Activated naive CD4-positive, alpha-beta T cell treated with anti-CD3 and anti-CD28 coated beads, Interleukin-2, amount 50 U/mL, for 72 hours (primary cell): ENCODE measurements around the gene PRKRIP1. TPM values are rescaled to one million over a fixed set of nuclear protein-coding genes. Genes with fewer than 3 reads are reported as not detected.
"Not testable (repeated sequence)": the region's sequence is repeated elsewhere in the genome, so short reads cannot be mapped to it uniquely, and the experiment has no call there.

Experiments
- ATAC-seq, 2 donors: fragments of 150-1000 bp; cut with Tn5 transposase; 2 replicates each; pipeline ENCODE4 v1.10.0; 2021; ENCODE audit warnings: mild to moderate bottlenecking in 2 of 2, moderate library complexity in 2 of 2
- DNase-seq, 2 donors: peaks; one replicate each; pipeline ENCODE4 v3.0.0; 2021 to 2022; ENCODE audit warnings: low spot score in 2 of 2
- H3K27ac Mint-ChIP-seq, 2 donors: one replicate each; pipeline ENCODE4 v1.8.0; 2022; ENCODE audit warnings: mild to moderate bottlenecking in 2 of 2, mixed read lengths in 2 of 2
- H3K36me3 Mint-ChIP-seq, 2 donors: one replicate each; pipeline ENCODE4 v1.8.0; 2022; ENCODE audit warnings: mixed read lengths in 2 of 2
- H3K9me3 Mint-ChIP-seq, 2 donors: one replicate each; pipeline ENCODE4 v1.8.0; 2022; ENCODE audit warnings: mixed read lengths in 2 of 2
- total RNA-seq, 2 donors: library from RNA; stranded (reverse); gene quantifications; one replicate each; pipeline ENCODE4 v1.2.3, GENCODE V29; 2022

PRKRIP1 gene
- total RNA-seq, 2 donors from 2014 or later = 22.9 to 42.3 TPM

DNA sequence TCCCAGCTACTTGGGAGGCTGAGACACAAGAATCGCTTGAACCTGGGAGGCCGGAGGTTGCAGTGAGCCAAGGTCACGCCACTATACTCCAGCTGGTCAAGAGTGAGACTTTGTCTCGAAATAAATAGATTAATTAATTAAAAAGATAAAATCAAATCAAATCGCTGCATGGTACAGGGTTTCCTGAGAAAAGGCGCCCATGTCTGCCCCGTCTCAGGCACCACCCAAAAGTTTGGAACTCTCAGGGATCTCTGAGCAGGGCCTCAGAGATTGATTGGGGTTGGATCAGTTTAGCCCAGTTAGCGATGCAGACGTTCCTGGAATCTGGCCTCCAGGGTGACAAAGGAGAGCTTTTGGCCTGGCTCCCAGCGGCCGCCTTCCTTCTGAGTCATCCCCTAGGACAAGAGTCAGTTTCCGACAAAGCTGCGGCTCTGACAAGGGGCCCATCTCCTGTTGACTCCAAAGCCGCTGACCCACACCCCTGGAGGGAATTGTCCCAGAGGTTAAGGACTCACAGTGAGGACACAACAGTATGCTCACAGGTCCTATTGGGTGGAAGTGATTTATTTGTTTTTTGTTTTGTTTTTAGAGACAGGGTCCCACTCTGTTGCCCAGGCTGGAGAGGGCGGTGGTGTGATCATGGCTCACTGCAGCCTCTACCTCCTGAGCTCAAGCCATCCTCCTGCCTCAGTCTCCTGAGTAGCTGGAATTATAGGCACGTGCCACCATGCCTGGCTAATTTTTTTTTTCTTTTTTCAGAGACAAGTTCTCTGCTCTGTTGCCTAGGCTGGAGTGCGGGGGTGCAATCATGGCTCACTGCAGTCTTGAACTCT, 44.0 kb downstream of the PRKRIP1 start:
- no peak overlapping the region for H3K27ac Mint-ChIP-seq
- no peaks in the 10 kb centered on the region for H3K9me3 Mint-ChIP-seq
- no peaks in the 10 kb centered on the region for H3K36me3 Mint-ChIP-seq
- DNase-seq (no peak), ATAC-seq (no peak)

DNA sequence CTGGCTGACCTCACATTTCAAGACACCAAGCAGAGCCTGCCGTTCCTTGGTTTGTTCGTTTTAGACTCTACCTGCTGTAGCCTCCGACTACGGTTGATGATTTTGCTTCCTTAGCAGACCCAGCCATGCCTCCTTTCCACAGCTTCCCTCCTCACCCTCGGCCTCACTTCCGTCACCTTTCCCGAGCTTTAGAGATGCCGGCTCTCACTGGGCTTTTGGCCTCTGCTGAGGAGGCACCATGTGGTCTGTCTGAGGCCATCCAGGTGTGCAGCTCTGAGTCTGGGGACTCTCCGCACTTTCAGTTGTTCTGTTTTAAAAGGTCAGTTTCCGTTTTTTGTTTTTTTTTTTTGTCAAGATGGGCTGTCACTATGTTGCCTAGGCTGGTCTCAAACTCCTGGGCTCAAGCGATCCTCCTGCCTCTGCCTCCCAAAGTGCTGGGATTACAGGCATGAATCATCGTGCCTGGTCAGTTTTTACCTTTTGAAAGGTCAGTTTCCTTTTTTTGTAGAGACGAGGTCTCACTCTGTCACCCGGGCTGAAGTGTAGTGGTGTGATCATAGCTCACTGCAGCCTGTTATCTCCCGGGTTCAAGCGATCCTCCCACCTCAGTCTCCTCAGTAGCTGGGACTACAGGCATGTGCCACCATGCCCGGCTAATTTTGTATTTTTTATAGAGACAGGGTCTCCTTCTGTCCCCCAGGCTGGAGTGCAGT, 49.0 kb downstream of the PRKRIP1 start:
- ATAC-seq (no peak), DNase-seq (no peak)
- no peaks in the 10 kb centered on the region for H3K36me3 Mint-ChIP-seq
- peak overlapping the region; percentile 61 to 76 for H3K27ac Mint-ChIP-seq
- no peaks in the 10 kb centered on the region for H3K9me3 Mint-ChIP-seq

DNA sequence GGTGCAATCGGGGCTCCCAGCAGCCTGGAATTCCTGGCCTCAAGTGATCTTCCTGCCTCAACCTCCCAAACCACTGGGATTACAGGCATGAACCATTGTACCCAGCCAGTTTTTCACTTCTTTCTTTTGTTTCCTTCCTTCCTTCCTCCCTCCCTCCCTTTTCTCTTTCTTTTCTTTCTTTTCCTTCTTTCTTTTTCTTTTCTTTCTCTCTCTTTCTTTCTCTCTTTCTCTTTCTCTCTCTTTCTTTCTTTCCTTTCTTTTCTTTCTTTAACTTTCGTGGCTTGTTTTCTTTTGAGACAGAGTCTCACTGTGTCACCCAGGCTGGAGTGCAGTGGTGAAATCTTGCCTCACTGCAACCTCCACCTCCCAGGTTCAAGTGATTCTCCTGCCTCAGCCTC, 49.5 kb downstream of the PRKRIP1 start:
- ATAC-seq (no peak), DNase-seq (no peak)
- H3K9me3 Mint-ChIP-seq = no peaks in the 10 kb centered on the region
- H3K36me3 Mint-ChIP-seq = no peaks in the 10 kb centered on the region
- peak overlapping the region; percentile 76 to 80 for H3K27ac Mint-ChIP-seq

DNA sequence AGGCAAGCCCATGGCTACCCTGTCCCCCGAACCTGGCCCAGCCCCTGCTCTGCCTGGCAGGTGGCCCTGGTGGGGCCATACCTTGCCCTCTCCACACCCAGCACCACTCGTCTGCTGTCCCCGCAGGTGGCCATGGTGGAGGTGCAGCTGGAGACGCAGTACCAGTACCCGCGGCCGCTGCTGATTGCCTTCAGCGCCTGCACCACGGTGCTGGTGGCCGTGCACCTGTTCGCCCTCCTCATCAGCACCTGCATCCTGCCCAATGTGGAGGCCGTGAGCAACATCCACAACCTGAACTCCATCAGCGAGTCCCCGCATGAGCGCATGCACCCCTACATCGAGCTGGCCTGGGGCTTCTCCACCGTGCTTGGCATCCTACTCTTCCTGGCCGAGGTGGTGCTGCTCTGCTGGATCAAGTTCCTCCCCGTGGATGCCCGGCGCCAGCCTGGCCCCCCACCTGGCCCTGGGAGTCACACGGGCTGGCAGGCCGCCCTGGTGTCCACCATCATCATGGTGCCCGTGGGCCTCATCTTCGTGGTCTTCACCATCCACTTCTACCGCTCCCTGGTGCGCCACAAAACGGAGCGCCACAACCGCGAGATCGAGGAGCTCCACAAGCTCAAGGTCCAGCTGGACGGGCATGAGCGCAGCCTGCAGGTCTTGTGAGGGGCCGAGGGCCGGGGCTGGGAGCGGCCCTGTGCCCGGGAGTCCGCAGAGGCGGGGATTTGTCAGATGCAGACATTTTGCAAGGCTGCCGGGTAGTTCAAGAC, 50.4 kb downstream of the PRKRIP1 start:
- Mint-ChIP-seq H3K9me3 (no peaks in the 10 kb centered on the region), H3K36me3 (no peaks in the 10 kb centered on the region), H3K27ac (peak overlapping the region in 1 of 2 donors; percentile 76)
- no peak for ATAC-seq
- DNase-seq = no peak

DNA sequence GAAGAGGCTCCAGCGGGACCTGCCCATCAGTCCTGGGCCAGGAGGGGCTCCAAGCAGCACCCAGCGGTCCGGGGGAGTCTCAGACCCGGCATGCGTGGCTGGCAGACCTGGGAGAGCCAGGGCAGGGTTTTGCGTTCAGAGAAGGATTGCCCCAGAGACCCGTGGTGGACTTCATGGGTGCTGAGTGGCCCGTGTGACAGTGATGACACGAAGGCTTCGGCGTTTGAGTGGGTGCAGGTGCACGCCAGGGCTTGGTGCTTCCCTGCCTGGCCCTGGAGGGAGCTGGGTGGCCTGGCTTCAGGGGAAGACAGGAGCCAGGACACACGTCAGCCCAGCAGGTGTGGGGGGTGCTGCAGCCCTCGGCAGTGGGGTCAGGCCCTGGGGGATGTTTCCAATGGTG, 51.1 kb downstream of the PRKRIP1 start:
- Mint-ChIP-seq H3K36me3 (no peaks in the 10 kb centered on the region), H3K27ac (peak overlapping the region in 1 of 2 donors; percentile 76), H3K9me3 (no peaks in the 10 kb centered on the region)
- ATAC-seq = no peak
- DNase-seq = no peak

DNA sequence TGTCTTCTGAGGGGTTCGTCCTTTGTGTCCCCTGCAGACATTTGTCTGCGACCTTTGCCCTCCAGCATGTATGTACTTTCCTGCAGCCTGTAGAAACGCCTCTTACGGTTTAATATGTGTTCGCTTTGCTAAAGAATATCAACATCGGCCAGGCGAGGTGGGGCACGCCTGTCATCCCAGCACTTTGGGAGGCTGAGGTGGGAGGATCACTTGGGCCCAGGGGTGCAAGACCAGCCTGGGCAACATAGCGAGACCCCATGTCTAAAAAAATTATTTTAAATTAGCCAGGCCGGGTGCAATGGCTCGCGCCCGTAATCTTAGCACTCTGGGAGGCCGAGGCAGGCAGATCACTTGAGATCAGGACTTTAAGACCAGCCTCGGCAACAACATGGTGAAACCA, 53.0 kb downstream of the PRKRIP1 start:
- ATAC-seq (no peak), DNase-seq (no peak)

DNA sequence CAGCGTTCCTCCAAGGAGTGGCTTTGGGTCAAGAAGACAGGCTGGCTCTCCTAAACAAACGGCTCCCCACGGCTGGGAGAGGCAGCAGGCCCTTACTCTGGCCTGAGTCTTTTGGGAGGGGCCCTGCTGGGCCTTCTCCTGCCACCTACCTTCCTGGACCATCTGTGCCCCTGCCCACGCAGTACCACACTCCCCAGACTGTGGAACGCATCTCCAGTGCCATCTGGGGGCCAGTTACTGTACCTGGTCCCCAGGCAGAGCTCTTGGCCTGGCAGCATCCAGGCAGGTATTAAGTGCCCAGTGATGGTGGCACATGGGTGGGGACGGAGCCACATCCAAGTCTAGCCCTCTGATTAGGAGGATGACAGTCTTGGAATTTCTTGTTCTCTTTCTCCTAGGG, 54.1 kb downstream of the PRKRIP1 start:
- DNase-seq (no peak), ATAC-seq (peak; percentile 71 to 85)
- Mint-ChIP-seq H3K36me3 (no peaks in the 10 kb centered on the region), H3K27ac (peak overlapping the region in 1 of 2 donors; percentile 66), H3K9me3 (no peaks in the 10 kb centered on the region)

More for the DNA sequence above, 53.0 kb downstream of the PRKRIP1 start:
- Mint-ChIP-seq H3K9me3 (no peaks in the 10 kb centered on the region), H3K36me3 (no peaks in the 10 kb centered on the region), H3K27ac (no peak overlapping the region)

DNA sequence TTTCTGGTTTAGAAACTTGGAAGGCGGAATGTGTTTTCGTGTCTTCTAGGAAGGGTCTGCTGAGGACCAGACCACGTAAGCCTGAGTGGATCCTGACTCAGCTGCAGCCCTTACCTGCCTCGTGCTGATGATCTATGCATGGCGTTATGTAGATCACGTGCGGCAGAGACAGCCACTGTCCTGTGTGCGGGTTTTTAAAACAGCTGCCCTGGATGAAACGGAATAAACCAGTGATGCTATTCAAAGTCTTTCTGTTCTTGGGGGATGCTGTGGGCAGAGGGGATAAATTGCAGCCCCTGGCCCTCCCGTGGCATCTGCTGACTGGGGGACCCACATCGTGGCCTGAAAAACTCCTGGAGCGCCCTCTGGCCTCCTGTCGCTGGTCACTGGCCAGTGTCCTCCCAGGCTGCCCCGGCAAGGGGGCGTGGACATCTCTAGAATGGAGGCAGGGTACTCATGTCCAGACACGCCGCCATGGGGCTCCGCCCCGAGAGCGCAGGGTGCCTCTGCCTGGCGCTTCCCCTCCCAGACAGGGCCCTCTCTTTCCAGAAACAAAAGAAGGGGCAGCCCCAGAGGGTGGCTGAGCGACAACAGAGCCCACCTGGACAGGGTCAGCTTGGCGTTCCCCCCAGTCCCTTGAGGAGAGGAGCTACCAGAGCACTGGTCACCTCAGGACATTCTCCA, 55.4 kb downstream of the PRKRIP1 start:
- H3K27ac Mint-ChIP-seq = no peak overlapping the region
- no peak for DNase-seq
- ATAC-seq = no peak
- H3K9me3 Mint-ChIP-seq = no peaks in the 10 kb centered on the region
- no peaks in the 10 kb centered on the region for H3K36me3 Mint-ChIP-seq

DNA sequence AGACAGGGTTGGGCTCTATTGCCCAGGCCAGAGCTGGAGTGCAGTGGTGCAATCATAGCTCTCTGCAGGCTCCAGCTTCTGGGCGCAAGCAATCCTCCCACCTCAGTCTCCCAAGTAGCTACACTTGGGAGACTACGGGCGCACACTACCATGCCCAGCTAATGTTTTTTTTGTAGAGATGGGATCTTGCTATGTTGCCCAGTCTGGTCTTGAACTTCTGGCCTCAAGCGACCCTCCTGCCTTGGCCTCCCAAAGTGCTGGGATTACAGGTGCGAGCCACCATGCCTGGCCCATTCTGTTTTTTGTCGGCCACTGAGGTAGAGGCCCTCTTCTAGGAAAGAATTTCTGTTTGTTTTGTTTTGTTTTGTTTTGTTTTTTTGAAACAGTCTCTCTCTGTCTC, 56.3 kb downstream of the PRKRIP1 start:
- DNase-seq = no peak
- Mint-ChIP-seq H3K27ac (peak overlapping the region in 1 of 2 donors; percentile 73), H3K36me3 (no peaks in the 10 kb centered on the region), H3K9me3 (no peaks in the 10 kb centered on the region)
- no peak for ATAC-seq

DNA sequence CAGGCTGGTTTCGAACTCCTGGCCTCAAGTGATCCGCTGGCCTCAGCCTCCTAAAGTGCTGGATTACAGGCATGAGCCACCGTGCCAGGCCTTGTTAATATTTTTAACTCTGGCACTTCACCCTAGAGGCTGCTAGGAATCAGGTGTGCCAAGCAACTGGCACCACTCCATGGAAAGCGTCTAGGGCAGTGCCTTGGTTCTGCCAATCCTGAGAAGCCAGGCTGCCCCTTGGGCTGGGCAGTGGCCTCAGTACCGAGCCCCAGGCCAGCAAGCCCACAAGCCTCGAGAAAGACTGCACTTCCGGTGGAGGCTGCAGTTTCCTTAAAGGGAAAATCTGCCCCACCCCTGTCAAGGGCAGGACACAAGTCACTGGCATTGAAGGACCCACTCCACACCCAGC, 57.2 kb downstream of the PRKRIP1 start:
- ATAC-seq (no peak), DNase-seq (no peak)
- no peaks in the 10 kb centered on the region for H3K36me3 Mint-ChIP-seq
- H3K9me3 Mint-ChIP-seq = no peaks in the 10 kb centered on the region
- H3K27ac Mint-ChIP-seq = peak overlapping the region in 1 of 2 donors; percentile 73

DNA sequence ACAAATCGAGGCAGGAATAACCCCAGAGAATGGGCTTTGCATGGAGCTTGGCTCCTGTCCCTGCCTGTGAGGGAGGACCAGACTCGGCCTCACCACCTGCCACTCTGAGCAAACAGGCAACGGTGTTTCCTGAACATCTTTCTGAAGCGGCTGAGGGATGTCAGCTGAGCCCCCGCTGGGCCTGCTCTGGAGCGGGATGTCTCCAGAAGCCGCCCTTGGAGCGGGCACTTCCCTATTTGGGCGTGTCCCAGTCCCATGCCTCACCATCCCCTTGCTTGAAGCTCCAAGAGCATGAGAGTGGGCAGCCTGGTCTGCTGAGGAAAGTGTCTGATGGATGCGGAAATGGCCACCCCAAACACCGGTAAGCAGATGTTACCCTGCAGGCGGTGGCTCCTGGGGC, 58.3 kb downstream of the PRKRIP1 start:
- no peaks in the 10 kb centered on the region for H3K36me3 Mint-ChIP-seq
- H3K27ac Mint-ChIP-seq = peak overlapping the region in 1 of 2 donors; percentile 76
- DNase-seq (no peak), ATAC-seq (no peak)
- H3K9me3 Mint-ChIP-seq = no peaks in the 10 kb centered on the region

DNA sequence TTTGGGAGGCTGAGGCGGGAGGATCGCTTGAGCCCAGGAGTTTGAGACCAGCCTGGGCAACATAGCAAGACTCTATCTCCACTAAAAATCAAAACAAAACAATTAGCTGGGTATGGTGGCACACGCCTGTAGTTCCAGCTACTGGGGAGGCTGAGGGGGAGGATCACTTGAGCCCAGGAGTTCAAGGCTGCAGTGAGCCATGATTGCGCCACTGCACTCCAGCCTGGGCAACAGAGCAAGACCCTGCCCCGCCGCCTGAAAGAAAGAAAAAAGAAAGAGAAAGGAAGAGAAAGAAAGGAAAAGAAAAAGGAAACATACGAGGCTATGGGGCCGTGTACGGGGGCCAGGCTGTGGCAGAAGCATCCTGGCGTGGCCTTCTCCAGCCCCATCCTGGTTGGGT, 58.8 kb downstream of the PRKRIP1 start:
- H3K9me3 Mint-ChIP-seq, ATAC-seq, H3K36me3 Mint-ChIP-seq, DNase-seq: not testable (repeated sequence)
- peak overlapping the region; percentile 76 to 84 for H3K27ac Mint-ChIP-seq

DNA sequence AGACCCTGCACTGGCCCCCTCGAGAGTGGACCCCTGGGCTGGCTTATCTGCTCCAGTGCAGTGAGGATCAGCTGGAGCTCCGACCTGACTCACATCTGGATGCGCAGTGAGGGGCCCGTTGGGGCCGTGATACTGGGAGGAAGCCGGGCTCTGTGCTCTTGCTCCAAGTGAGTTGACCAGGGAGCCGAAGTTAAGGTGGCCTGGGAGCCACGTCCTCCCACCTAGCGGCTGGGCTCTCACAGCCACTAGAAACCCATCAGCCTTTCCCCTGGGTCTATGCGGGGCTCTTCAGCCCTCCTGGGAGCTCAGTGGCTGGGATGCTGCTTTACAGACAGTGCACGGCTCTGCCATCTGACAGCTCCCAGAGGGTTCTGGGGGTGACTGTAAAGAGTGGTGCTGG, 59.4 kb downstream of the PRKRIP1 start:
- DNase-seq = no peak
- Mint-ChIP-seq H3K9me3 (no peaks in the 10 kb centered on the region), H3K27ac (no peak overlapping the region), H3K36me3 (no peaks in the 10 kb centered on the region)
- ATAC-seq = peak in 1 of 2 donors; percentile 21

DNA sequence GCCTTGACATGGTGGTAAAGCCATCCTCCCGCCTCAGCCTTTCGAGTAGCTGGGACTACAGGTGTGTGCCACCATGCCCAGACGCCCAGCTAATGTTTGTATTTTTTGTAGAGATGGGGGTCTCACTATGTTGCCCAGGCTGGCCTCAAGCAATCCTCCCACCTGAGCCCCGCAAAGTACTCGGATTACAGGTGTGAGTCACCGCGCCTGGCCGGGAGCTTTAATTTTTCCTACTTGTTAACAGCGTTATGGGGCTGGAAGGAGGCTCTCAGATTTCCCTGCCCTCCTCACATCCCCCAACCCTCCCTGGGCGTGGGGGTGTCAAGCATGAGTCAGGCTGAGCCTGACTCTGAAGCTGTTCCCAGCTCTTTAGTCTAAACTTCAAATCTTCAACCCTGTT, 60.2 kb downstream of the PRKRIP1 start:
- ATAC-seq = no peak
- DNase-seq = no peak
- H3K9me3 Mint-ChIP-seq = no peaks in the 10 kb centered on the region
- H3K27ac Mint-ChIP-seq = no peak overlapping the region
- no peaks in the 10 kb centered on the region for H3K36me3 Mint-ChIP-seq

DNA sequence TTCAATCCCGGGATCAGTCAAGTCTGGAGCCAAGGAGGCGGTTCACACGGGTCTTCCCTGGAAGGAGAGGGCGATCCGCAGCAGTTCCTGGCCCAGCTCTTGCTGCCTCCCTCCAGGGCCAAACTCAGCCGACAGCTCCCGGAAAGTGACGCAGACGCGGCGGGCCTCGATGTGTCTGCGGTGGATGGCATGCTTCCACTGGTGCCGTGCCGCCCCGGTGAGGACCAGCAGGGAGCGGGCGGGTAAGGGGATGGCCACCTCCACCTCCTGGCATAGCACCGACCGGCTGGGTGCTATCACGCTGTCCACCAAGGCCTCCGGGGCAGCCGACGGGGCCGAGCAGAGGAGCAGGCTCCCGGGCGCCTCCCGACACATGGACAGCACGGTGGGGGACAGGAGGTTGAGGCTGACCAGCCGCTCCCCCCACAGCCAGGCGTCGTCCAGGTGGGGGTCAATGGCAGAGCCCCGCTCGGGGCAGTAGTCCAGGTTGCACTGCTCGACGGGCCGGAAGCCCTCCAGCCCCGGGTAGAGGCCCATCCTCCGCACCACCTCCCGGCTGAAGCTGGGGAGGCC, 61.3 kb downstream of the PRKRIP1 start:
- ATAC-seq = no peak
- Mint-ChIP-seq H3K9me3 (no peaks in the 10 kb centered on the region), H3K36me3 (no peaks in the 10 kb centered on the region), H3K27ac (no peak overlapping the region)
- no peak for DNase-seq

DNA sequence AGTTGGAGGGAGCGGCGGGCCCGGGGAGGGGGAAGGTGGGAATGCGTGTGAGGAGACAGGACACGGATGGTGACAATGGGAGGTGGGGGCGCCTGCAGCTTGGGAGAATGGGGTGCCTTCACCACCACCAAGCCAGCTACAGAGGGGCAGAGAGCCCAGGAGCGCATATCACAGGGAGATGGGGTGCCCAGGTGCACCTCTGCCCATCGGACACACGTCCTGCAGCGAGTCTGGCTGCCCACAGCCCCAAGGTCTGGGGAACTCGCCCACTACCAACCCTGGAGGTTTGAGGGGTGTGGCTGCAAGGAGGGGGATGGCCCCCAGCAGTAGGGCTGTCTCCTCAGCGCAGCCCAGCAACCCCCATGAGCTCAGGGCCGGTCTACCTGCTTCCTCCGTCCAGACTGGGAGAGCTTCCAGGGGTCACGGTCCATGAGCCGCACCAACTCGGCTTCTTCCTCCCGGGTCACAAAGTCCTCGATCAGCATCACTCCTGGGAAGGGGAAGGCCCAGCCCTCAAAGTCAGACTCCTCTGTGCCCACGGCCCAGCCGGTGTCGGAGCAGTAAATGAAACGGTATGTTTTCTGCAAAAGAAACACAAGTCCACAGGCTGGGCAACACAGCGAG, 63.2 kb downstream of the PRKRIP1 start:
- ATAC-seq (no peak), DNase-seq (no peak)
- peaks cover 0 to 3% of the 10 kb centered on the region in 2 donors for H3K36me3 Mint-ChIP-seq
- no peak overlapping the region for H3K27ac Mint-ChIP-seq
- no peaks in the 10 kb centered on the region for H3K9me3 Mint-ChIP-seq
